Tibial nerve (tissue), 4 donors: ENCODE data around the gene RAB11FIP5. TPM values are rescaled to one million over a fixed set of nuclear protein-coding genes. Genes with fewer than 3 reads are reported as not detected.
A peak's percentile ranks its signal among the peaks of the same experiment; 100 is the strongest.

Experiments
- DNase-seq, 2 donors: peaks; one replicate each; pipeline ENCODE4 v3.0.0-alpha.2; 2019; ENCODE audit warnings: low spot score in 2 of 2
- H3K27ac ChIP-seq, 4 donors: fragments of 200-600 bp; sonication (generic) in 3 of 4; one replicate each; pipeline ENCODE4 v1.5.1; 2017 to 2019; ENCODE audit warnings: mild to moderate bottlenecking in 1 of 4
- H3K27me3 ChIP-seq, 2 donors: fragments of 200-600 bp; sonication (generic) in 1 of 2; one replicate each; pipeline versions ENCODE4 v1.5.1 to v1.6.0; 2017 to 2019
- H3K36me3 ChIP-seq, 3 donors: fragments of 200-600 bp; sonication (generic); one replicate each; pipeline ENCODE4 v1.5.1; 2018 to 2019
- H3K4me1 ChIP-seq, 4 donors: fragments of 200-600 bp; sonication (generic) in 3 of 4; one replicate each; pipeline ENCODE4 v1.5.1; 2017 to 2019
- H3K4me3 ChIP-seq, 4 donors: fragments of 200-600 bp; sonication (generic) in 3 of 4; one replicate each; pipeline ENCODE4 v1.5.1; 2017 to 2019; ENCODE audit warnings: mild to moderate bottlenecking in 1 of 4, moderate library complexity in 1 of 4
- H3K9me3 ChIP-seq, 4 donors: fragments of 200-600 bp; sonication (generic) in 3 of 4; one replicate each; pipeline ENCODE4 v1.5.1; 2017 to 2019
- CTCF ChIP-seq, 5 experiments: fragments of 200-600 bp in 3 of 5; fragments of 450-650 bp in 2 of 5; sonication (generic) in 3 of 5; IDR thresholded peaks; one replicate each; pipeline ENCODE4 v1.5.1; 2016 to 2019; ENCODE audit warnings: antibody characterized with exemption in 5 of 5, mild to moderate bottlenecking in 3 of 5, moderate library complexity in 2 of 5
- EP300 ChIP-seq, 2 donors: sonication (generic); formaldehyde crosslinking; IDR thresholded peaks; one replicate each; pipeline ENCODE4 v1.6.1; 2017; ENCODE audit warnings: antibody characterized with exemption in 2 of 2, mild to moderate bottlenecking in 1 of 2
- POLR2A ChIP-seq, 2 donors: fragments of 450-650 bp; IDR thresholded peaks; one replicate each; pipeline ENCODE4 v1.6.1; 2017; ENCODE audit warnings: antibody characterized with exemption in 2 of 2, mild to moderate bottlenecking in 2 of 2, moderate library complexity in 2 of 2
- WGBS, 2 donors: methylation state at CpG; one replicate each; pipeline ENCODE4 v1.1.5; 2018; 5-methylcytosine and 5-hydroxymethylcytosine counted together
- total RNA-seq, 4 donors: library from RNA; depleted of rRNA; stranded (reverse); fragments of >200 nt; gene quantifications; one replicate each; pipeline ENCODE4 v1.1.0, GENCODE V29; 2016

Gene RAB11FIP5
- total RNA-seq, 4 donors from 2014 or later, result 35.7 to 40.4 (median 39.4) TPM

- Histone ChIP-seq H3K36me3 (peaks cover 0 to 30% (median 0%) of the 10 kb centered on the region in 3 donors), H3K27me3 (no peaks in the 10 kb centered on the region), H3K9me3 (no peaks in the 10 kb centered on the region), H3K4me1 (peaks cover 0 to 63% (median 3%) of the 10 kb centered on the region in 4 donors), H3K4me3 (no peak overlapping the region), H3K27ac (no peak overlapping the region)
- 73 to 84% methylated on average over 7 of the region's 7 CpGs for WGBS, 2 donors
- no peak for DNase-seq
- TF ChIP-seq POLR2A (IDR thresholded peaks at IDR 0.05) (no peak), CTCF (IDR thresholded peaks at IDR 0.05) (no peak), EP300 (IDR thresholded peaks at IDR 0.05) (no peak)
Observed at GRCh38 chr2:73091164-73091563, 21.6 kb downstream of the RAB11FIP5 start.

- H3K36me3 ChIP-seq, result peaks cover 0 to 35% (median 0%) of the 10 kb centered on the region in 3 donors
- peak overlapping the region in 3 of 4 donors; percentile 1 to 75 (median 67) for H3K27ac ChIP-seq
- no peak for DNase-seq
- no peaks in the 10 kb centered on the region for H3K9me3 ChIP-seq
- 72 to 77% methylated on average over 9 to 11 of the region's 11 CpGs for WGBS, 2 donors
- H3K4me3 ChIP-seq, result no peak overlapping the region
- H3K4me1 ChIP-seq, result peaks cover 0 to 74% (median 4%) of the 10 kb centered on the region in 4 donors
- H3K27me3 ChIP-seq, result no peaks in the 10 kb centered on the region
- TF ChIP-seq EP300 (IDR thresholded peaks at IDR 0.05) (no peak), POLR2A (IDR thresholded peaks at IDR 0.05) (no peak), CTCF (IDR thresholded peaks at IDR 0.05) (no peak)
Observed at GRCh38 chr2:73089270-73090030, 23.3 kb downstream of the RAB11FIP5 start.

- 88 to 90% methylated on average over 1 to 9 of the region's 14 CpGs for WGBS, 2 donors
- peaks cover 0 to 42% (median 0%) of the 10 kb centered on the region in 3 donors for H3K36me3 ChIP-seq
- H3K4me3 ChIP-seq, result no peak overlapping the region
- DNase-seq, result no peak
- no peak for TF ChIP-seq EP300 (IDR thresholded peaks at IDR 0.05)
- no peak for TF ChIP-seq CTCF (IDR thresholded peaks at IDR 0.05)
- no peak for TF ChIP-seq POLR2A (IDR thresholded peaks at IDR 0.05)
- no peaks in the 10 kb centered on the region for H3K27me3 ChIP-seq
- H3K9me3 ChIP-seq, result no peaks in the 10 kb centered on the region
- H3K4me1 ChIP-seq, result peaks cover 0 to 74% (median 4%) of the 10 kb centered on the region in 4 donors
- H3K27ac ChIP-seq, result peak overlapping the region in 2 of 4 donors; percentile 67 to 75
Observed at GRCh38 chr2:73088703-73089102, 24.0 kb downstream of the RAB11FIP5 start.

GRCh38 chr2:73088211-73088610 lies 24.5 kb downstream of the RAB11FIP5 start:
- no peak for DNase-seq
- Histone ChIP-seq H3K36me3 (peaks cover 0 to 45% (median 0%) of the 10 kb centered on the region in 3 donors), H3K27me3 (no peaks in the 10 kb centered on the region), H3K9me3 (no peaks in the 10 kb centered on the region), H3K4me3 (no peak overlapping the region), H3K4me1 (peaks cover 0 to 71% (median 4%) of the 10 kb centered on the region in 4 donors), H3K27ac (no peak overlapping the region)
- no peak for TF ChIP-seq POLR2A (IDR thresholded peaks at IDR 0.05)
- no peak for TF ChIP-seq EP300 (IDR thresholded peaks at IDR 0.05)
- WGBS, 2 donors, result 88% methylated on average over 12 of the region's 12 CpGs; no CpG with 5 or more reads in 1 of the 2 donors

- TF ChIP-seq CTCF (IDR thresholded peaks at IDR 0.05), result no peak
- TF ChIP-seq EP300 (IDR thresholded peaks at IDR 0.05), result no peak
- TF ChIP-seq POLR2A (IDR thresholded peaks at IDR 0.05), result no peak
- Histone ChIP-seq H3K27ac (no peak overlapping the region), H3K9me3 (no peaks in the 10 kb centered on the region), H3K4me3 (no peak overlapping the region), H3K27me3 (no peaks in the 10 kb centered on the region), H3K4me1 (peaks cover 0 to 62% (median 3%) of the 10 kb centered on the region in 4 donors), H3K36me3 (peaks cover 0 to 45% (median 0%) of the 10 kb centered on the region in 3 donors)
- WGBS, 2 donors, result 57 to 74% methylated on average over 3 to 4 of the region's 4 CpGs
- no peak for DNase-seq
Observed at GRCh38 chr2:73087311-73087710, 25.4 kb downstream of the RAB11FIP5 start.
